HuH-7 (cell line): ENCODE data around the gene EEF2K.
"Not testable (repeated sequence)": the region's sequence is repeated elsewhere in the genome, so short reads cannot be mapped to it uniquely, and the experiment has no call there.

Experiments
- DNase-seq: peaks from one replicate; pipeline ENCODE4 v3.0.0; 2011; ENCODE audit warnings: low spot score

EEF2K gene

GRCh38 chr16:22296225-22297113, 90.4 kb downstream of the EEF2K start:
- DNase-seq, result peak; percentile 59

GRCh38 chr16:22297114-22297870, 91.2 kb downstream of the EEF2K start, which contains the start of gene POLR3E:
POLR3E (plus strand) TSS chr16:22297409; CDS start chr16:22302969, 5,560 bp downstream.
- DNase-seq, result peak; percentile 88

- DNase-seq, result peak; percentile 74
These were observed 92.0 kb downstream of the EEF2K start for GRCh38 chr16:22297871-22298733.

- DNase-seq, result no peak
These were observed 93.0 kb downstream of the EEF2K start for GRCh38 chr16:22299036-22299435.

- DNase-seq, result peak; percentile 84
These were observed 94.5 kb downstream of the EEF2K start for GRCh38 chr16:22300427-22301071.

- DNase-seq, result not testable (repeated sequence)
These were observed 95.3 kb downstream of the EEF2K start for GRCh38 chr16:22301423-22301822.

GRCh38 chr16:22302776-22303363, 96.8 kb downstream of the EEF2K start:
- DNase-seq, result no peak

DNA sequence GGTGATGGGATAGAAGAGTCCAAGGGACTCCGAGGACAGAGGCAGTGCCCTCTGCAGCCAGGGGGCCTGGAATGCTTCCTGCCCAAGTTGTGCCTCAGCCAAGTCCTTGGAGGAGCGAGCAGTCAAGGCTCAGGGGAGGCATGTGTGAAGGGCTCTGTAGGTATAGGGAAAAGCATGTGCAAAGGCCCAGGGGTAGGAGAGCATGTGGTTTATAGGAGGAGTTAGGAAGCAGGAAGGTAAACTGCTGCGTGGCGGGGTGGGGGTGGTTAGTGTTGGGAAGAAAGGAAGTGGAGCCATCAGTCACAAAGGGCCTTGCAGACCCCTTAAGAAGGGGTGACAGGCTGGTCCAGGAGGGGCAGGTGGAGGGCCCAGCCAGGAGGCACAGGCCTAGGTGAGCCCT, 98.3 kb downstream of the EEF2K start:
- no peak for DNase-seq

DNA sequence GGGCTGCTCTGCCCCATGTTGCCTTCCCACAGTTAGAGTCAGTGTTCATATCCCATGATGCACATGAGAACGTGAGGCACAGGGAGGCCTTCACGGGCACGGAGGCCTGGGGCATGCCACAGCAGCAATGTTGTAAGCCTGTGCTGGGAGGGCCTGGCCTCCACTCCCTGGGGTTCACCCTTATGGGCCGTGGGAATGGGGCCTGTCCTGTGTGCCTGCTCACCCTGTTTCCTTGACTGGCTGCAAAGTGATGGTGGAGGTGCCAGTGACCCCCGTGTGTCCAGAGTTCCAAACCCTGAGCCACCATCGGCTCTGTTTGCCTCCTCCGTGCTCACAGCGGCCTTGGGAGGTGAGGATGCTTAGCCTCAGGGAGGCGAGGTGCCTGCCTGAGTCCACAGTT, 100.7 kb downstream of the EEF2K start:
- DNase-seq, result no peak

DNA sequence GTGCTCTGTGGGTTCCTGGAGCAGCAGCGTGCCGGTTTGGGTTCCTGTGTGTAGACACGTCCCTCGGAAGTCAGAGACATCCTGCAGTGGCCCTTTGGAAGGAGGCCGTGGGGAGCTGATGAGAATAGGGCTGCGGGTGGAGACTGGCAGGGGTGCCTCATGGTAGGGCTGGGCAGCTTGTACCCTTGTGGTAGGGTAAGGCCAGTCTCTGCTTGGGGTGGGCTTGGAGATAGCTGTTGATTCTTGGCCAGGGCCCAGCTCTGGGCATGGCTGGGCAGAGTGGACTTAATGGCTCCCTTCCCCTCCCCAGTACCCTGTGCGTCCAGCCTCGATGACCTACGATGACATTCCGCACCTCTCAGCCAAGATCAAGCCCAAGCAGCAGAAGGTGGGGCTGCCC, 101.8 kb downstream of the EEF2K start:
- no peak for DNase-seq

GRCh38 chr16:22308824-22309520, 102.9 kb downstream of the EEF2K start:
- no peak for DNase-seq

- DNase-seq, result no peak
These were observed 105.4 kb downstream of the EEF2K start for GRCh38 chr16:22311520-22311919.

- no peak for DNase-seq
These were observed 107.1 kb downstream of the EEF2K start for GRCh38 chr16:22312897-22313781.

DNA sequence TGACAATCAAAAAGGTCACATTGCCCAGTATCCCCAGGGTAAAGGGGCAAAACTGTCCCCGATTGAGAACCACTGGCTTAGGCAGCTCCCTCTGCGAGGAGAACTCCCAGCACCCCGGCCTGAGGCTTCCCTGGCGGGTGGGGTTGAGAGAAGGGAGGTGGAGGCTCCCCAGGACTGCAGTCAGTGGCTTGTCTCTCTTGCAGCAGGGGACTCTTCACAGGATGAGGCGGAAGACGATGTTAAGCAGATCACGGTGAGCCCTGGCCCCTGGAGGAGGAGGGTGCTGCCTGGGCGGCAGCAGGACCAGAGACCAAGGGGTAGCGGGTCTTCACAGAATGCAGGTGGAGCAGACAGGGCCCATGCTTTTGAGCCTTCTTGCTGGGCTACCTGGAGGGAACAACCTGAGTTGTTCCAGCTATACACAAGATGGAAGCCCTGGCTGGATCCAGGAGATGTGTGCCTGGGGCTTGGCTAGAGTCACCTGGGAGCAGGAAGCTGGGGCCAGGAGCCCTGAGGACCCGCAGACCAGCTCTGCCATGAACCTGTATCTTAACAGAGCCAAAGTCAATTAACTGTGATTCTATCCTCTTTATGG, 107.9 kb downstream of the EEF2K start:
- no peak for DNase-seq

- DNase-seq, result no peak
These were observed 108.9 kb downstream of the EEF2K start for GRCh38 chr16:22314661-22315626.

GRCh38 chr16:22315979-22316378, 109.9 kb downstream of the EEF2K start:
- DNase-seq, result no peak

DNA sequence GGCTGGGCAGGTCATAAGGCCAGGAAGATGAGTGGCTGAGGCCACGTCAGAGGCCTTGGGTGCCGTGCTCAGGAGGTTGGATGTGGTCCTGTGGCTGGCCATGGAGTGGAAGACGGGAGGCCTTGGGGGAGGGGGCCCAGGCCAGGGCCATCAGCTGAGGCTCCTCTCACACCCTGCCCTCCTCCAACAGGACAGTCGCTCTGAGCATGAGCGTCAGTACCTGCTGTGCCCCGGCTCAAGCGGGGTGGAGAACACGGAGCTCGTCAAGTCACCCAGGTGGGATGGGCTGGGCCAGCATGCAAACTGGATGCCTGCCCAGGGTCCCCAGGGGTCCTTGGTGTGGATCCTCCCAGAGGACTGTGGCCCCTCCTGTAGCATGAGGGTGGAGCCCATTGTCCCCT, 110.3 kb downstream of the EEF2K start:
- DNase-seq, result no peak

DNA sequence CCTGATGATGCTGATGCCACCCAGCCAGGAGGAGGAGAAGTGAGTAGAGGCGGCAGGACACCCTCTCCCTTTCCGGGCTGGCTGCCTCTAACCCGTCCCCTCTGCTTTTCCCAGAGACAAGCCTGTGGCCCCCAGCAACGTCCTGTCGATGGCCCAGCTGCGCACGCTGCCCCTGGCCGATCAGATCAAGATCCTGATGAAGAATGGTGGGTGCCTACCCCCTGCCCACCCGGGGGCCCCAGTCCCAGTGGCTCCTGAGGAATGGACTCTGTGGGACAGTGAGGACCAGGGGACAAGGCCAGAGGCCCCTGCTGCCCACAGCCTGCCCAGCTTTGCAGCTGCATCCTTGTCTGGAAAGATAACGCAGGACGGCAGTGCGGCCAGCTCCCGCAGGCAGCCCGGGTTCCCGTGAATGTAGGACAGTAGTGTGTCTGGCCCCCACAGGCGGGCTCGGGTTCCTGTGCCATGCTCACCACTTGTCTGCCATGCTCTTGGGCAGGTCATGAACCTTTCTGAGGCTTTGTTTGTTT, 111.0 kb downstream of the EEF2K start:
- no peak for DNase-seq
